Vagina (tissue), 2 donors: ENCODE measurements around the gene UST.

Experiments
- POLR2A ChIP-seq, 2 donors: fragments of 450-650 bp; IDR thresholded peaks; one replicate each; pipeline ENCODE4 v1.6.1; 2017; ENCODE audit warnings: antibody characterized with exemption in 2 of 2, mild to moderate bottlenecking in 2 of 2, moderate library complexity in 2 of 2
- TF ChIP-seq, protein P1 (sequence below), 3 experiments: fragments of 450-650 bp in 2 of 3; fragments of 200-600 bp in 1 of 3; sonication (generic) in 1 of 3; IDR thresholded peaks; one replicate each; pipeline ENCODE4 v1.5.1; 2017 to 2019; ENCODE audit warnings: antibody characterized with exemption in 3 of 3, mild to moderate bottlenecking in 2 of 3, moderate library complexity in 2 of 3

DNA sequence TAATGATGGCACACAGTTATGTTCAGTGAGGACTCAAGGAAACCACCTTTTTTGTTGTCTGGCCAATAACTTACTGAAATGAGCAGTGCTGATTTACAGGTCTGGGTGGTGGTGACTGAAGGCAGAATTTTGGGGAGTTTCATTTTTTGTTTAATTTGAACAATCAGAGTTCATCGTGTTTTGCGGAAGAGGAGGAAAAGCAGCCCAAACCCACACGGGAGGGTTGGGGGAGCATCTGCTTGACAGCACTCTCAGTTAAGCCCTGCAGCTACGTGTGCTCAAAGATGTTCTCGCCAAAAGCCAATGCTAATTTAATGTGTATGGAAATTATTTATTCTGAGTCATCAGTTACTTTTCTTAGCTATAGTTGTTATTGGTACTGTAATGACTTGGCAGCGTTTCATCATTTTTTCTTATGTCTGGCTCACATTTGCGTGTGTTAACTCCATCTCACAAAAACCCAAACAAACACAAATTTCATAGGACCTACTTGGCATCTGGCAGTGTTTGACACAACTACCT lies 89.2 kb downstream of the UST start:
- TF ChIP-seq, protein P1, sequence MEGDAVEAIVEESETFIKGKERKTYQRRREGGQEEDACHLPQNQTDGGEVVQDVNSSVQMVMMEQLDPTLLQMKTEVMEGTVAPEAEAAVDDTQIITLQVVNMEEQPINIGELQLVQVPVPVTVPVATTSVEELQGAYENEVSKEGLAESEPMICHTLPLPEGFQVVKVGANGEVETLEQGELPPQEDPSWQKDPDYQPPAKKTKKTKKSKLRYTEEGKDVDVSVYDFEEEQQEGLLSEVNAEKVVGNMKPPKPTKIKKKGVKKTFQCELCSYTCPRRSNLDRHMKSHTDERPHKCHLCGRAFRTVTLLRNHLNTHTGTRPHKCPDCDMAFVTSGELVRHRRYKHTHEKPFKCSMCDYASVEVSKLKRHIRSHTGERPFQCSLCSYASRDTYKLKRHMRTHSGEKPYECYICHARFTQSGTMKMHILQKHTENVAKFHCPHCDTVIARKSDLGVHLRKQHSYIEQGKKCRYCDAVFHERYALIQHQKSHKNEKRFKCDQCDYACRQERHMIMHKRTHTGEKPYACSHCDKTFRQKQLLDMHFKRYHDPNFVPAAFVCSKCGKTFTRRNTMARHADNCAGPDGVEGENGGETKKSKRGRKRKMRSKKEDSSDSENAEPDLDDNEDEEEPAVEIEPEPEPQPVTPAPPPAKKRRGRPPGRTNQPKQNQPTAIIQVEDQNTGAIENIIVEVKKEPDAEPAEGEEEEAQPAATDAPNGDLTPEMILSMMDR (IDR thresholded peaks at IDR 0.05), result no peak
- TF ChIP-seq POLR2A (IDR thresholded peaks at IDR 0.05), result no peak
